ENCODE data around the gene IGHMBP2. TPM values are rescaled to one million over a fixed set of nuclear protein-coding genes. Genes with fewer than 3 reads are reported as not detected.

Gene IGHMBP2
- total RNA-seq, 1 donor from 2014 or later, result 30.6 TPM

DNA sequence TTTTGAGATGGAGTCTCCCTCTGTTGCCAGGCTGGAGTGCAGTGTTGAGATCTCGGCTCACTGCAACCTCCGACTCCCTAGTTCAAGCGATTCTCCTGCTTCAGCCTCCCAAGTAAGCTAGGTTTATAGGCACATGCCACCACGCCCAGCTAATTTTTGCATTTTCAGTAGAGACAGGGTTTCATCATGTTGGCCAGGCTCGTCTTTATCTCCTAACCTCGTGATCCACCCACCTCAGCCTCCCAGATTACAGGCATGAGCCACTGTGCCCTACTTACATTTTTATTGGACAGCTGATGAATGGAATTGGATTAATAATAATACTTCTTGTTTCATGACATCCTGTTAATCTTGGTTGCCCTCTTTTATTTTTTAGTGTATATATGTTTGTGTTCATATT is 80.1 kb downstream of the IGHMBP2 start:
- TF ChIP-seq CTCF (IDR thresholded peaks at IDR 0.05; ENCODE audit: unreplicated experiment), result no peak
- Mint-ChIP-seq H3K36me3 (ENCODE audit: insufficient read depth) (no peaks in the 10 kb centered on the region), H3K9me3 (ENCODE audit: low read depth) (peaks cover 25% of the 10 kb centered on the region), H3K4me1 (ENCODE audit: low read depth) (no peaks in the 10 kb centered on the region), H3K27me3 (peaks cover 12% of the 10 kb centered on the region), H3K27ac (no peak overlapping the region), H3K4me3 (ENCODE audit: low read depth) (no peak overlapping the region)
- no peak for DNase-seq (ENCODE audit: low spot score, unreplicated experiment)

GRCh38 chr11:68987211-68987610 is 83.5 kb downstream of the IGHMBP2 start:
- Mint-ChIP-seq H3K4me3 (ENCODE audit: low read depth) (no peak overlapping the region), H3K27ac (no peak overlapping the region), H3K9me3 (ENCODE audit: low read depth) (peaks cover 21% of the 10 kb centered on the region), H3K4me1 (ENCODE audit: low read depth) (no peaks in the 10 kb centered on the region), H3K36me3 (ENCODE audit: insufficient read depth) (no peaks in the 10 kb centered on the region), H3K27me3 (peaks cover 19% of the 10 kb centered on the region)
- DNase-seq (ENCODE audit: low spot score, unreplicated experiment), result no peak
- no peak for TF ChIP-seq CTCF (IDR thresholded peaks at IDR 0.05; ENCODE audit: unreplicated experiment)

GRCh38 chr11:68988491-68988890 is 84.8 kb downstream of the IGHMBP2 start:
- H3K27me3 Mint-ChIP-seq, result peaks cover 24% of the 10 kb centered on the region
- no peak for TF ChIP-seq CTCF (IDR thresholded peaks at IDR 0.05; ENCODE audit: unreplicated experiment)

More at GRCh38 chr11:68988491-68988890, 84.8 kb downstream of the IGHMBP2 start:
- DNase-seq (ENCODE audit: low spot score, unreplicated experiment), result no peak
- no peaks in the 10 kb centered on the region for H3K36me3 Mint-ChIP-seq (ENCODE audit: insufficient read depth)
- no peak overlapping the region for H3K27ac Mint-ChIP-seq
- no peaks in the 10 kb centered on the region for H3K4me1 Mint-ChIP-seq (ENCODE audit: low read depth)
- no peak overlapping the region for H3K4me3 Mint-ChIP-seq (ENCODE audit: low read depth)
- peaks cover 13% of the 10 kb centered on the region for H3K9me3 Mint-ChIP-seq (ENCODE audit: low read depth)

Other genes with a start within 250 kb of the IGHMBP2 start
- 1.5 and 2.2 TPM in 2 replicates for gene GAL, start 219.3 kb upstream of the IGHMBP2 start, total RNA-seq
- gene TESMIN, start 152.4 kb upstream of the IGHMBP2 start, total RNA-seq, result 24.2 and 26.6 TPM in 2 replicates
- 3.8 and 5.7 TPM in 2 replicates for gene CPT1A, start 62.0 kb upstream of the IGHMBP2 start, total RNA-seq
- gene MRPL21, start 59 bp upstream of the IGHMBP2 start, total RNA-seq, result 51.4 and 54.0 TPM in 2 replicates
- not detected in 2 replicates for gene MRGPRD, start 77.1 kb downstream of the IGHMBP2 start, total RNA-seq
- gene MRGPRF, start 109.4 kb downstream of the IGHMBP2 start, total RNA-seq, result 0.24 and 0.41 TPM in 2 replicates
- gene TPCN2, start 145.0 kb downstream of the IGHMBP2 start, total RNA-seq, result 19.7 and 20.9 TPM in 2 replicates

Measured in progenitor cell of endocrine pancreas (in vitro differentiated cells).